SKM-1 (cell line): ENCODE results near the gene HABP2.

ENCODE experiments used
- DNase-seq: peaks from one replicate; lab custom pipeline; 2025; ENCODE audit not compliant: unreplicated experiment; lab: John Stamatoyannopoulos, UW

Gene HABP2

GRCh38 chr10:113555751-113556150 lies 2.9 kb downstream of the HABP2 start:
- no peak for DNase-seq

DNA sequence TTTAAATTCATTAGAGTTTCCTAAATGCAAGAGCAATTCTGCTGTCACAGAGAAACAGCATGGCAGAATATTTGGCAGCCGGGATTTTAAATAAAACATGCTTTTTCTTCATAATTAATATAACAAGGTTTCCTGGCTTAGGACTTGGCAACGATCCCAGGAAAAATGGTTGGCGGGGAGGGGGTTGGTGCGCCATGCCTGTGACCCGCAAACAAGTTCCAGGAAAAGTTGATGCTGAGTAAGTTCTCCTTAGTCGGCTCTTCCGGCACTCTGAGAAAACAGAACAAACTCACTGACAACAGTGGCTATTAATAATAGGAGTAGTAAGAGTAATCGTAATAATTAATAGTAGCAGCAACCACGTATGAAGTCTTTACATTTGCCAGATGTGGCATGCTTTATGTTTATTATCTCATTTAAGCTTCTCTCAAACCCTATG lies 4.6 kb downstream of the HABP2 start:
- no peak for DNase-seq

DNA sequence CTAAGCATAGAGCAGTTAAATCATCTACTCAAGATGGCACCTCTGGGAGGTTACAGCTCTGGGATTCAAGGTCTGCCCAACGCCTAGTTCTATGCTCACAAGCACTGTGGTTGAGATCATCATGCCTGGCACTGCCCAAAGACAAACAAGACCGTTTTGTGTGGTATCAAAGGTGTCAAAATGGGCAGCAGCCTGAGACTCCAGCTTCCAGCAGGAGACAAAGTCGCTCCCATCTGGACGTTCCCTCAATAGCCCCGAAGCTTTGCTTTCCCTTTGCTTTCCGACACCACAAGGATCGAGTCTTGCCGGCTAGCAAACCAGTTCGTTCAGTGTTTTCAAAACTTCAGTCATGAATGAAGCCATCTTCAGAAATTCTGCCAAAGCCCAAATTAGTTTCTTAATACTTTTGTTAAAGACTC lies 5.1 kb downstream of the HABP2 start:
- DNase-seq, result no peak

DNA sequence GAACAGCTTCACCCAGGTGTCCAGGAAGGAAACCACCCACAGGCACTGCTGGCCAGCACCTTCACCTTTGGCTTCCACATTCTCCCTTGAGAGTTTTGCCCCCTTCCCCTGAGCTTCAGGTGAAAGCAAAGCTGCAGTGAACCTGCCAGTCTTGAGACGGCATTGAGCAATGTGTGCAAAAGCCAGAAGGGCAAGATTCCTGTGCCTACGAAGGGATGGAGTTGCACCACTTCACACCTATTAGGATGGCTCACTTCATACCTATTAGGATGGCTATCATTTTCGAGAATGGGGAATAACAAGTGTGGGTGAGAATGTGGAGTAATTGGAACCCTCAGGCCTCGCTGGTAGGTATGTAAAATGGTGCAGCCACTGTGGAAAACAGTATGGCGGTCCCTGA lies 7.2 kb downstream of the HABP2 start:
- no peak for DNase-seq

DNA sequence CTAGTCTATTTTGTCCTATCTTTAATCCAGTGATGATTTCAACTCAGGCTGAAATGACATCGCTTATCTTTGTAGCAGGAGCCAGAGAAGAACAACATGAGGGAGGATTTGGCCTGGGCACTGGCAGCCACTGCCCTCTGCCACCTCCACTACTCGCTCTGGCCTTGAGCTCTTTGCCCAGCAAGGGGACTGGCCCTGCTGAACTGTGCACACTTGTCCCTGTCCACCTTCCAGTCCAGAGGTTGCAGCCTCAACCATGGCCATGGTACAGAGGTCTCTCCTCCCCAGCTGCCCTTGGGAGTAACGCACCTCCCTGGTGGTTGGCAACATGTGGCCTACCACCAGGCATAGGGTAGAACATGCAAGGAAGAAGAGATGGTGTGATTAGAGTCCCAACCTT lies 8.4 kb downstream of the HABP2 start:
- DNase-seq, result no peak

DNA sequence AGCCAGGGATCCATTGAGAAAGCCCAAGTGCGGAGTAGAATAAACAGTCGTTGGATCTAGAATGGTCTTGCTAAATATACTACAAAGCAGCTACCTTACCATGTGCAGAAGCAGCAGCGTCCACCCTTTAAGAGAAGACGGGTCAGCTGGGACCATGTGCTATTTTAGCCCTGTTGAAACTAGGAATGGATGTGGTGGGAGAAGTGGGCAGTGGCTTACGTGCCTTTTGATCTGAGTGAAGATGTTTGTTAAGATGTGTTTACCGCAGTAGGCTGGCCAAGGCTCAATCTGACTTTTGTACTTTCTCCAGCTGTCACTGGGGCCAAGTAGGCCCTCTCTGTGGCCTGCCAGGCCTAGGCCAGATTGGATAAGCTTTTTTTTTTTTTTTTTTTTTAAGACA lies 9.2 kb downstream of the HABP2 start:
- no peak for DNase-seq

DNA sequence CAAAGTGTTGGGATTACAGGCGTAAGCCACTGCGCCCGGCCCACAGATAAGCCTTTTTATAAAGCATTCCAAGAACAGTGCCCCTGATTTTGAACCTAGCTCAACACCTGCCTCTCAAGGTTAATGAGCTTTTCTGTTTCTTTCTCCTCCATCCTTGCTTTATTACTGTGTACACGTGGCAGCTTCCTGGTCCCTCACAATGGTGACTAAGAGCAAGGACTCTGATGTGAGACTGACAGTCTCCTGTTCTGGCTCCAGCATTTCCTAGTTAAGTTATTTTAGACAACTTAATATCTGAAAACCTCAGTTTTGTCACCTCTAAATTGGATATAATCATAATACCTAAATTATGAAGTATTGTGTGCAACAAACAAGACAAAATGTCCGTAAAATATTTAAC lies 9.9 kb downstream of the HABP2 start:
- no peak for DNase-seq

DNA sequence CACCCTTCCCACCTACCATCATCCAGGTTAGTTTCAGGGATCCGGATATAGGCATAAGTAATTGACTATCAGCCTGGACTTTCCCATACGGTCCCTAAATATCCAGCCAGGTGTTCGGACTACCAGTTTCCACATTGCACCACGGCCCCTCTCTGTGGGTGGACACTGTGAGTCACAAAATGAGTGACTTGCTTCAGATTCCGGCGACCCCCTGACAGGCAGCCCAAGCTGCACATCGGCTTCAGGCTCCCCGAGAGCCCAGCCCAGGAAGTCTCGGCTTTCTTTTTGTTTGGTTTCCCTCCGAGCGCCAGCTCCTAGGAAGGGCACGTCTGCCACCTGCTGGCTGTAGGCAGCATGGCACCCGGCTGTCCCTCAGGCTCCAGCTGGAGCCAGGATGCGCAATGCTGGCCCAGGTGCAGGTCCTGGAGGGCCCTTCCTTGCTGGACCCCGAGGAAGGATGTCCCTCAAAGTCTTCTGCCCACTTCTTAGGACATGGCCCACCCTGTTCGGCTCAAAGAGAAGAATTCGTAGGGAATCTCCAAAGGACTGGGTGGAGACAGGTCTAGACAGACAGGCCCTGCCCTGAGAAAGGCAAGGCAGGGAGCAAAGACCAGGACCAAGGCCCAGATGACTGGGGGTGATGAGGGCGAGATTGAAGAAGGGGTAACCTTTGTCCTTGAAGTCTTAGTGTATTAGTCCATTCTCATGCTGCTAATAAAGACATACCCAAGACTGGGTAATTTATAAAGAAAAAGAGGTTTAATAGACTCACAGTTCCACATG lies 10.6 kb downstream of the HABP2 start:
- peak; percentile 32 for DNase-seq

GRCh38 chr10:113565364-113565763 lies 12.5 kb downstream of the HABP2 start:
- DNase-seq, result no peak

DNA sequence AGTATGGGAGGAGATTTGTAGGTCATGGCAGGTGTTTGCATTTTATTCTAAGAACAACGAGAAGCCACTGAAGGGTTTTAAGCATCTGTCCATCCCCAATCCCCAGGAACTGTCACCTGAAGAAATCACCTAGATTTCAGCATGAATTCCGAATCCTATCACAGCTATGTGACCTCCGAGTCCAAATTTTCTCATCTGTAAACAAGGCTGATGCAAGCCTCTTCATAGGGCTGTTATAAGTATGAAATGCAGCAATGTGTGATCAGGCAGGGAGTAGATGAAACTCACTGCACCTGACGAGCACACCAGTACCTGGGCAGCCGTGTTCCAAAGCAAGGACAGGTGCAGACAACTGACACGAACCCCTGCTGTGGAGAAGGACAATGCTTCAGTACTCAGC lies 14.0 kb downstream of the HABP2 start:
- DNase-seq, result no peak

- no peak for DNase-seq
Observed at GRCh38 chr10:113569576-113569975, 16.7 kb downstream of the HABP2 start.

- DNase-seq, result no peak
Observed at GRCh38 chr10:113572520-113573290, 19.9 kb downstream of the HABP2 start.

DNA sequence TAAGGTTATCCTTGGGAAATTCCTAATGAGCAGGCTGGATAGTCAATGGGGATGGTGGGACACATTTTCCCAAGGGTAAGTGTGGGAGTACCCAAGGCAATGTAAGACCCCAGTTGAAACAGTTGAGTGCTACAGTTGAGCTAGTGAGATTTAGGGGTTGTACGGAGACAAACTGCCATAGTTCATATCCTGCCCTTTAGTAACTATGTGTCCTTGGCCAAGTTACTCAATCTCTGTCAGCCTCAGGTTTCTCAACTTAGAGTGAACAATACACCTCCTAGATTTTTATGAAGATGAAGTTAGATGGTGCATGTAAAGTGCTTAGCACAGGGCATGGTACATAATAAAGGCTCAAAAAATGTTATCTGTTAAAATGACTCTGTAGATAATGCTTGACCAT lies 20.5 kb downstream of the HABP2 start:
- DNase-seq, result no peak

- DNase-seq, result no peak
Observed at GRCh38 chr10:113576852-113577251, 24.0 kb downstream of the HABP2 start.

GRCh38 chr10:113578773-113579172 lies 25.9 kb downstream of the HABP2 start:
- DNase-seq, result no peak

GRCh38 chr10:113581092-113581491 lies 28.2 kb downstream of the HABP2 start:
- DNase-seq, result no peak

DNA sequence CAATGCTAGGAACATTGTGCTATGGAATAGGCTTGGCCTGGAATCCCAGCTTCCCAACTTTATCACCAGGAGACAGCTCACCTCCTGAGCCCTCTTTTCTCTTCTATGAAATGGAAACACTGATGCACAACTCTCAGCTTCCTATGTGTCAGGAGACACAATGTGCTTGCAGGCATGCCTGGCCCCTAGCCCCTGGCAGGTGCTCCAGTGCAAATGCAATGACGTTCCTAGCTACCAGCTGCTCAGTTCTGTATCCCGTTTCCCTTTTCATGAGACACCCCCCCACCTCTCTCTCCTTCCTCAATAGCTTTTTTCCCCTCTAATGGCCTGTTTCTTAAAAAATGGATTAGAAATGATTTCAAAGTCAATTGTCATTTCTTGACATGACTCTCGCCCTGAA lies 30.7 kb downstream of the HABP2 start:
- DNase-seq, result no peak

DNA sequence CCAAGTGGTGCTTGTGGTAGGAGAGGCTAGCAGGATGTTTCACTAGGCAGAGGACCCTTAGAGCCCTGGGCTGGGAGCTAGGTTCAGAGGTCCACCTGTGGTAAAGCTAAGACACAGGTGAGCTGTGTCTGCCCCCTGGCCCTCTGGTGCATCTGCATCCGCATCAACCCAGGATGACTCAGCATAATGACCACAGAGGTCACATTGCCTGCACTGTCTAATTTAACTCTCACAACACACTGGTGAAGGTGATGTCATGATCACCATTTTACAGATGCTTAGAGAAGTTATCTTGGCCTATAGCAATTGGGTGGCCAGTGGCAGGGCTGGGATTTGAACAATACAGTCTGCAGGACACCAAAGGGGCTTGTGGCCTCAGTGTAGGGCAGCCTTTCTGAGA lies 33.1 kb downstream of the HABP2 start:
- no peak for DNase-seq

- DNase-seq, result no peak
Observed at GRCh38 chr10:113589201-113589770, 36.4 kb downstream of the HABP2 start.

GRCh38 chr10:113590581-113590980 lies 37.7 kb downstream of the HABP2 start:
- no peak for DNase-seq

DNA sequence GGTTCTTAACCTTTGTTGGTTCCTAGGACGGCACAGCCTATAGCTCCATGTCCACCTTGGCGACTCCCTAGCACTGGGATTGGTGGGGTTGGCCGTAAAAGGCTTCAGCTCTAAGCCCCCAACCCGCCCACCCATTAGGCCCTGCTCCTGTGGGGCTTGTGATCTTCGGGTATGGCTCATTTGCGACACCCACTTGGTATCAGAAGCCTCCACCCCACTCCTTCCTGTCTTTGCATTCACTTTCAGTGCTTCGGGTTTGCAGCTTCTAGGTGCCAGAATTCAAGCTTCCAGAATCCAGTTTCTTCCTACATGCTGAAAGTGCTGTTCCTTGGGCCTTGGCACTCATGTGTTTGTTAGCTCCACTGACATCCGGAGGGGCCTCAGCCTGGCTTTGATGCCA lies 39.5 kb downstream of the HABP2 start:
- no peak for DNase-seq

DNA sequence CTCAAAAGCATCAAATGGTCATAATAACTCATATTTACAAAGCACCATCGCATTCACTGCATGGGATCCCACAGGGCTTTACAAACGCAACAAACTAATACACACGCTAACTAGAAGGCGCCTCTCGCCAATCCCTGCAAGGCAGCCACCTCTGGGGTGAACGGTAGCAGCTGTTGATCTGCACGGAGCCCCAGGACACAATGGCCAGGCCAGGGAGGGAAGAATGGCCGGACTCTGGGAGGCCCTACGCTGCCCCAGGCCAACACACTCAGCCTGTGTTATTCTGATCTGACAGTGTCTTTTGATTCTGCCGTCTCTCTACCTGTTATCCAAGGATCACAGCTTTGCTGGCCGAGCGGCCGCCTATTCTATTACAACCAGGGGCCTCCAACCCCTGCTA lies 41.8 kb downstream of the HABP2 start:
- no peak for DNase-seq
